K562 (cell line): ENCODE data around the gene FOXA3. TPM values are rescaled to one million over a fixed set of nuclear protein-coding genes. Genes with fewer than 3 reads are reported as not detected.

Source experiments
- CREM ChIP-seq: IDR thresholded peaks from 2 replicates; pipeline ENCODE4 v1.6.1; 2014; ENCODE audit warnings: antibody characterized with exemption, low read depth
- E2F6 ChIP-seq, 2 experiments: IDR thresholded peaks; 2 replicates each; pipeline ENCODE4 v1.6.1; 2011; ENCODE audit warnings: borderline replicate concordance in 1 of 2, control low read depth in 1 of 2, low read depth in 1 of 2, low read length in 1 of 2, mild to moderate bottlenecking in 1 of 2, mixed read lengths in 1 of 2, moderate library complexity in 1 of 2; ENCODE audit not compliant: insufficient read depth in 1 of 2, insufficient read length in 1 of 2, poor library complexity in 1 of 2, severe bottlenecking in 1 of 2; ENCODE audit errors: extremely low read depth in 1 of 2
- ELF1 ChIP-seq: fragments of 200-800 bp; sonication (Bioruptor generic); IDR thresholded peaks from 2 replicates; pipeline ENCODE4 v1.6.1; 2016; ENCODE audit warnings: missing genetic modification characterization, missing compliant biosample characterization
- MAX ChIP-seq: sonication (generic); formaldehyde crosslinking; IDR thresholded peaks from 2 replicates; pipeline ENCODE4 v1.9.0; 2022; ENCODE audit warnings: mild to moderate bottlenecking, missing genetic modification reagents
- NCOR1 ChIP-seq: fragments of 450-650 bp; IDR thresholded peaks from 2 replicates; pipeline ENCODE4 v1.6.1; 2016; ENCODE audit warnings: mild to moderate bottlenecking, moderate library complexity
- NFIX ChIP-seq: fragments of 250-450 bp; sonication (Bioruptor Pico); IDR thresholded peaks from 2 replicates; pipeline ENCODE4 v1.4.0; 2020; ENCODE audit warnings: low read depth, mild to moderate bottlenecking, moderate library complexity
- RFX5 ChIP-seq: IDR thresholded peaks from 2 replicates; pipeline ENCODE4 v1.6.1; 2011; ENCODE audit warnings: low read depth, mild to moderate bottlenecking, improper control_type of control experiment, low read length
- SAFB ChIP-seq: fragments of 200-400 bp; formaldehyde crosslinking; IDR thresholded peaks from 2 replicates; pipeline ENCODE4 v1.6.1; 2017; ENCODE audit warnings: low read depth, low read length, borderline replicate concordance
- SP1 ChIP-seq: sonication (generic); formaldehyde crosslinking; IDR thresholded peaks from 2 replicates; pipeline ENCODE4 v1.8.1; 2022; ENCODE audit warnings: mild to moderate bottlenecking, missing genetic modification reagents
- THRB ChIP-seq: fragments of 450-650 bp; formaldehyde crosslinking; conservative IDR thresholded peaks from 2 replicates; pipeline ENCODE4 v1.4.0; 2022; ENCODE audit warnings: mild to moderate bottlenecking, missing genetic modification characterization
- ZBTB40 ChIP-seq, 2 experiments: fragments of 450-650 bp in 1 of 2; sonication (generic) in 1 of 2; formaldehyde crosslinking in 1 of 2; IDR thresholded peaks; 2 replicates each; pipeline versions ENCODE4 v1.7.1 to v1.9.0; 2016 to 2022; ENCODE audit warnings: inconsistent platforms in 1 of 2, mild to moderate bottlenecking in 1 of 2, missing genetic modification reagents in 1 of 2
- ZNF282 ChIP-seq: sonication (generic); formaldehyde crosslinking; IDR thresholded peaks from 2 replicates; pipeline ENCODE4 v1.8.1; 2023; ENCODE audit warnings: missing genetic modification reagents
- ZNF354B ChIP-seq: fragments of 250-450 bp; sonication (Bioruptor Pico); IDR thresholded peaks from 2 replicates; pipeline ENCODE4 v1.4.0; 2020
- ZNF77 ChIP-seq: fragments of 250-450 bp; sonication (Bioruptor Pico); IDR thresholded peaks from 2 replicates; pipeline ENCODE4 v1.5.0; 2020
- ZNF79 ChIP-seq: fragments of 250-450 bp; sonication (Bioruptor Pico); IDR thresholded peaks from 2 replicates; pipeline ENCODE4 v1.4.0; 2020; ENCODE audit warnings: low read depth, mild to moderate bottlenecking, moderate library complexity
- polyA plus RNA-seq, 8 experiments: library from polyadenylated mRNA; depleted of rRNA in 4 of 8; stranded (reverse) in 5 of 8; unstranded in 3 of 8; fragments of >200 nt; fragmentation: Nextera tagmentation in 2 of 8; fragmentation: Illumina TruSeq in 1 of 8; extraction: Ambion mirVana in 2 of 8; extraction: Trizol in 1 of 8; gene quantifications; 2 replicates each; pipeline versions ENCODE4 v1.2.1 to v1.2.3, GENCODE V29; 2011 to 2014; ENCODE audit warnings: inconsistent platforms in 1 of 8, missing spikeins in 1 of 8
- total RNA-seq, 7 experiments: library from RNA; depleted of rRNA in 6 of 7; stranded (reverse); fragments of >200 nt in 6 of 7; fragmentation: Illumina TruSeq in 2 of 7; extraction: Trizol in 2 of 7; gene quantifications; 2 replicates each; pipeline versions ENCODE4 v1.2.1 to v1.2.3, GENCODE V29; 2011 to 2021; ENCODE audit warnings: low replicate concordance in 1 of 7

The FOXA3 gene
- total and polyA plus RNA-seq, 9 of the 15 experiments (the other 6 are each of a cell fraction or from before 2014, with no cell fraction given): 1.3 to 15.5 (median 4.7) TPM

- TF ChIP-seq SP1 (CRISPR knock-in tag) (peak; percentile 67; the same call in 1 of the 2 replicates), ZBTB40 (IDR thresholded peaks at IDR 0.05) (no peak), ZBTB40 (CRISPR knock-in tag; IDR thresholded peaks at IDR 0.05) (no peak), ZNF77 (CRISPR knock-in tag) (no peak), SAFB (no peak), ELF1 (tag) (peak; percentile 82), MAX (peak; percentile 81), ZNF79 (CRISPR knock-in tag) (no peak), ZNF282 (CRISPR knock-in tag) (no peak), RFX5 (no peak), NFIX (CRISPR knock-in tag) (no peak), NCOR1 (peak; percentile 57), ZNF354B (CRISPR knock-in tag) (no peak), E2F6 (IDR thresholded peaks at IDR 0.05; ENCODE audit: borderline replicate concordance in 1 of 2, extremely low read depth in 1 of 2, insufficient read depth in 1 of 2, insufficient read length in 1 of 2, low read depth in 1 of 2, low read length in 1 of 2, poor library complexity in 1 of 2, severe bottlenecking in 1 of 2) (peak in 1 of 2 experiments; percentile 50), THRB (CRISPR knock-in tag) (peak; percentile 54; the same call in 1 of the 2 replicates), CREM (peak; percentile 83)
These were observed 18.8 kb downstream of the FOXA3 start (continued) for GRCh38 chr19:45882652-45883585.
